SK-N-SH (cell line): ENCODE measurements around the gene ANHX. TPM values are rescaled to one million over a fixed set of nuclear protein-coding genes. Genes with fewer than 3 reads are reported as not detected.

Source experiments
- CTCF ChIA-PET: fragments of 300-600, 350-600 bp; formaldehyde crosslinking; extraction: SDS; loops from one replicate; lab custom pipeline; 2021; lab: Yijun Ruan, JAX
- POLR2A ChIA-PET: fragments of 350-600 bp; sonication (Branson Sonifier 250); formaldehyde crosslinking; extraction: SDS; loops from one replicate; lab custom pipeline; 2020; ENCODE audit warnings: antibody characterized with exemption, inconsistent platforms; lab: Yijun Ruan, JAX
- DNase-seq: peaks from one replicate; pipeline ENCODE4 v3.0.0; 2012
- H2AFZ ChIP-seq: fragments of 200-600 bp; sonication (generic); 2 replicates; pipeline ENCODE4 v1.8.1; 2016; ENCODE audit warnings: antibody characterized with exemption, mild to moderate bottlenecking, low read depth
- H3F3A ChIP-seq: fragments of 200-600 bp; sonication (generic); replicated peaks from 2 replicates; pipeline ENCODE3; 2016; ENCODE audit warnings: antibody characterized with exemption, mild to moderate bottlenecking; ENCODE audit not compliant: insufficient read depth
- H3K27ac ChIP-seq, 2 experiments: fragments of 200-500 bp in 1 of 2; fragments of 200-600 bp in 1 of 2; sonication (Bioruptor generic) in 1 of 2; sonication (generic), shearing (Covaris generic) in 1 of 2; 2 replicates each; pipeline versions ENCODE4 v1.5.1 to v1.6.1; 2014 to 2016; ENCODE audit warnings: low read depth in 2 of 2, inconsistent platforms in 1 of 2, low read length in 1 of 2, mild to moderate bottlenecking in 1 of 2, mixed read lengths in 1 of 2
- H3K27me3 ChIP-seq: fragments of 200-600 bp; sonication (generic), shearing (Covaris generic); 2 replicates; pipeline ENCODE4 v1.6.1; 2016; ENCODE audit warnings: mixed run types; ENCODE audit not compliant: insufficient read depth
- H3K36me3 ChIP-seq, 2 experiments: fragments of 200-500 bp in 1 of 2; fragments of 200-600 bp in 1 of 2; sonication (Bioruptor generic) in 1 of 2; sonication (generic) in 1 of 2; replicated peaks in 1 of 2; 2 replicates each; pipeline versions ENCODE3 to v1.5.1; 2014 to 2016; ENCODE audit warnings: low read length in 1 of 2, mild to moderate bottlenecking in 1 of 2; ENCODE audit not compliant: insufficient read depth in 2 of 2, control insufficient read depth in 1 of 2
- H3K4me1 ChIP-seq, 2 experiments: fragments of 200-500 bp in 1 of 2; fragments of 200-600 bp in 1 of 2; sonication (Bioruptor generic) in 1 of 2; sonication (generic), shearing (Covaris generic) in 1 of 2; 2 replicates each; pipeline versions ENCODE4 v1.5.1 to v1.6.1; 2014 to 2016; ENCODE audit warnings: low read depth in 1 of 2, low read length in 1 of 2, mixed run types in 1 of 2; ENCODE audit not compliant: insufficient read depth in 2 of 2, control insufficient read depth in 1 of 2
- H3K4me2 ChIP-seq: fragments of 200-600 bp; sonication (generic), shearing (Covaris generic); 2 replicates; pipeline ENCODE4 v1.6.1; 2017; ENCODE audit warnings: mixed run types
- H3K4me3 ChIP-seq, 2 experiments: fragments of 200-500 bp in 1 of 2; fragments of 200-600 bp in 1 of 2; sonication (Bioruptor generic) in 1 of 2; sonication (generic), shearing (Covaris generic) in 1 of 2; 2 replicates each; pipeline versions ENCODE4 v1.5.1 to v1.8.1; 2014 to 2016; ENCODE audit warnings: low read depth in 2 of 2, inconsistent platforms in 1 of 2, low read length in 1 of 2, mild to moderate bottlenecking in 1 of 2, mixed read lengths in 1 of 2, moderate library complexity in 1 of 2
- H3K79me2 ChIP-seq: fragments of 200-600 bp; sonication (generic); 2 replicates; pipeline ENCODE4 v1.8.1; 2017; ENCODE audit warnings: mild to moderate bottlenecking; ENCODE audit not compliant: insufficient read depth
- H3K9ac ChIP-seq: fragments of 200-600 bp; sonication (generic); 2 replicates; pipeline ENCODE4 v1.6.1; 2017; ENCODE audit warnings: mixed run types
- H3K9me2 ChIP-seq: fragments of 200-600 bp; sonication (generic); 2 replicates; pipeline ENCODE4 v1.6.1; 2017; ENCODE audit warnings: mixed run types
- H3K9me3 ChIP-seq: fragments of 200-600 bp; sonication (generic); 2 replicates; pipeline ENCODE4 v1.6.1; 2017; ENCODE audit warnings: mixed run types, mild to moderate bottlenecking, moderate library complexity
- H4K20me1 ChIP-seq: fragments of 200-600 bp; sonication (generic); 2 replicates; pipeline ENCODE4 v1.6.1; 2017; ENCODE audit warnings: mild to moderate bottlenecking, mixed run types; ENCODE audit not compliant: insufficient read depth
- ELF1 ChIP-seq: IDR thresholded peaks from 2 replicates; pipeline ENCODE4 v1.4.0; 2012
- EP300 ChIP-seq, 2 experiments: IDR thresholded peaks; 2 replicates each; pipeline versions ENCODE4 v1.4.0 to v1.6.1; 2012; ENCODE audit warnings: borderline replicate concordance in 1 of 2, low read depth in 1 of 2, low read length in 1 of 2
- FOXJ3 ChIP-seq: sonication (generic); formaldehyde crosslinking; IDR thresholded peaks from 2 replicates; pipeline ENCODE4 v1.5.1; 2020; ENCODE audit warnings: mild to moderate bottlenecking, missing genetic modification reagents
- FOXM1 ChIP-seq: IDR thresholded peaks from 2 replicates; pipeline ENCODE4 v1.4.0; 2012; ENCODE audit warnings: low read depth, mild to moderate bottlenecking
- GABPA ChIP-seq: IDR thresholded peaks from 2 replicates; pipeline ENCODE4 v1.4.0; 2012; ENCODE audit warnings: low read depth, mild to moderate bottlenecking
- NFIC ChIP-seq: IDR thresholded peaks from 2 replicates; pipeline ENCODE4 v1.4.0; 2012; ENCODE audit warnings: borderline replicate concordance
- NRF1 ChIP-seq: IDR thresholded peaks from 2 replicates; pipeline ENCODE4 v1.6.1; 2012; ENCODE audit warnings: low read depth, mild to moderate bottlenecking, low read length
- POLR2AphosphoS5 ChIP-seq: IDR thresholded peaks from 2 replicates; pipeline ENCODE4 v1.6.1; 2012; ENCODE audit warnings: low read depth, low read length
- RCOR1 ChIP-seq: fragments of 150-350 bp; IDR thresholded peaks from 2 replicates; pipeline ENCODE4 v1.6.1; 2017; ENCODE audit warnings: antibody characterized with exemption, low read length
- SIN3A ChIP-seq: IDR thresholded peaks from 2 replicates; pipeline ENCODE4 v1.6.1; 2012; ENCODE audit warnings: low read depth, mild to moderate bottlenecking, low read length, moderate library complexity, borderline replicate concordance
- TEAD4 ChIP-seq: IDR thresholded peaks from 2 replicates; pipeline ENCODE4 v1.4.0; 2012; ENCODE audit warnings: mild to moderate bottlenecking, borderline replicate concordance; ENCODE audit not compliant: insufficient read depth
- YY1 ChIP-seq: IDR thresholded peaks from 2 replicates; pipeline ENCODE4 v1.4.0; 2012; ENCODE audit warnings: low read depth, mild to moderate bottlenecking
- WGBS: methylation state at CpG from one replicate; pipeline ENCODE4 v1.1.6; 2017; ENCODE audit warnings: low lambda C conversion rate; 5-methylcytosine and 5-hydroxymethylcytosine counted together
- polyA plus RNA-seq, 3 experiments: library from polyadenylated mRNA; depleted of rRNA; stranded (reverse); fragments of >200 nt; gene quantifications; 2 replicates each; pipeline ENCODE4 v1.2.3, GENCODE V29; 2012
- TF ChIP-seq, protein P1 (sequence below): IDR thresholded peaks from 2 replicates; pipeline ENCODE4 v1.4.0; 2012; ENCODE audit warnings: low read depth, borderline replicate concordance
- TF ChIP-seq, protein P2 (sequence below): fragments of 150-350 bp; IDR thresholded peaks from 2 replicates; pipeline ENCODE4 v1.6.1; 2016; ENCODE audit warnings: mild to moderate bottlenecking, low read depth, low read length
- TF ChIP-seq, protein P3 (sequence below): IDR thresholded peaks from 2 replicates; pipeline ENCODE4; 2012
- TF ChIP-seq, protein P4 (sequence below): IDR thresholded peaks from 2 replicates; pipeline ENCODE4 v1.4.0; 2012; ENCODE audit warnings: low read depth
- TF ChIP-seq, protein P5 (sequence below): IDR thresholded peaks from 2 replicates; pipeline ENCODE4 v1.6.1; 2012; ENCODE audit warnings: mild to moderate bottlenecking, low read depth, low read length, moderate library complexity
- TF ChIP-seq, protein P6 (sequence below): fragments of 200-600 bp; sonication (generic); IDR thresholded peaks from 2 replicates; pipeline ENCODE4 v1.6.1; 2017; ENCODE audit warnings: antibody characterized with exemption, mild to moderate bottlenecking, moderate library complexity

The ANHX gene
- polyA plus RNA-seq, 1 of the 3 experiments (the other 2 are of a cell fraction), result not detected

DNA sequence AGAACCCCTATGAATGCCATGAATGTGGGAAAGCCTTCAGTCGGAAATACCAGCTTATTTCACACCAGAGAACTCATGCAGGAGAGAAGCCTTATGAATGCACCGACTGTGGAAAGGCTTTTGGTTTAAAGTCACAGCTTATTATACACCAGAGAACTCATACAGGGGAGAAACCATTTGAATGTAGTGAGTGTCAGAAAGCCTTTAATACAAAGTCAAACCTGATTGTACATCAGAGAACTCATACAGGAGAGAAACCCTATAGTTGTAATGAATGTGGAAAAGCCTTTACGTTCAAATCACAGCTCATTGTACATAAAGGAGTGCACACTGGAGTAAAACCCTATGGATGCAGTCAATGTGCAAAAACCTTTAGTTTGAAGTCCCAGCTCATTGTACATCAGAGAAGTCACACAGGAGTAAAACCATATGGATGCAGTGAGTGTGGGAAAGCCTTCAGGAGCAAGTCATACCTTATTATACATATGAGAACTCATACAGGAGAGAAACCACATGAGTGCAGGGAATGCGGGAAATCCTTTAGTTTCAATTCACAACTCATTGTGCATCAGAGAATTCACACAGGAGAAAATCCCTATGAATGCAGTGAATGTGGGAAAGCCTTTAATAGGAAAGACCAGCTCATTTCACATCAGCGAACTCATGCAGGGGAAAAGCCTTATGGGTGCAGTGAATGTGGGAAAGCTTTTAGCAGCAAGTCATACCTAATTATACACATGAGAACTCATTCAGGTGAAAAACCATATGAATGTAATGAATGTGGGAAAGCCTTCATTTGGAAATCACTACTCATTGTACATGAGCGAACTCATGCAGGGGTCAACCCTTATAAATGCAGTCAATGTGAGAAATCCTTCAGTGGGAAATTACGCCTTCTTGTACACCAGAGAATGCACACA lies 32.1 kb downstream of the ANHX start:
- Histone ChIP-seq H3K4me2 (no peak overlapping the region), H3K36me3 (peaks cover 32 to 46% of the 10 kb centered on the region in 2 experiments), H3K9me2 (no peaks in the 10 kb centered on the region), H2AFZ (no peak overlapping the region), H4K20me1 (no peaks in the 10 kb centered on the region), H3K79me2 (no peaks in the 10 kb centered on the region), H3F3A (peaks cover 29% of the 10 kb centered on the region), H3K9ac (no peak overlapping the region), H3K9me3 (peaks cover 76% of the 10 kb centered on the region), H3K27ac (no peak overlapping the region), H3K27me3 (no peaks in the 10 kb centered on the region), H3K4me1 (no peaks in the 10 kb centered on the region), H3K4me3 (peak overlapping the region in 1 of 2 experiments; percentile 21; a peak in 1 of 4 replicates)
- TF ChIP-seq NFIC (no peak), RCOR1 (no peak), YY1 (no peak), SIN3A (no peak), FOXM1 (no peak), NRF1 (no peak), ELF1 (no peak), FOXJ3 (CRISPR knock-in tag) (no peak), TEAD4 (no peak), EP300 (IDR thresholded peaks at IDR 0.05; ENCODE audit: borderline replicate concordance in 1 of 2, low read depth in 1 of 2, low read length in 1 of 2) (no peak), GABPA (no peak), POLR2AphosphoS5 (no peak)
- TF ChIP-seq, protein P1, sequence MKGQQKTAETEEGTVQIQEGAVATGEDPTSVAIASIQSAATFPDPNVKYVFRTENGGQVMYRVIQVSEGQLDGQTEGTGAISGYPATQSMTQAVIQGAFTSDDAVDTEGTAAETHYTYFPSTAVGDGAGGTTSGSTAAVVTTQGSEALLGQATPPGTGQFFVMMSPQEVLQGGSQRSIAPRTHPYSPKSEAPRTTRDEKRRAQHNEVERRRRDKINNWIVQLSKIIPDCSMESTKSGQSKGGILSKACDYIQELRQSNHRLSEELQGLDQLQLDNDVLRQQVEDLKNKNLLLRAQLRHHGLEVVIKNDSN, result no peak; the same call in 1 of the 2 replicates
- TF ChIP-seq, protein P2, sequence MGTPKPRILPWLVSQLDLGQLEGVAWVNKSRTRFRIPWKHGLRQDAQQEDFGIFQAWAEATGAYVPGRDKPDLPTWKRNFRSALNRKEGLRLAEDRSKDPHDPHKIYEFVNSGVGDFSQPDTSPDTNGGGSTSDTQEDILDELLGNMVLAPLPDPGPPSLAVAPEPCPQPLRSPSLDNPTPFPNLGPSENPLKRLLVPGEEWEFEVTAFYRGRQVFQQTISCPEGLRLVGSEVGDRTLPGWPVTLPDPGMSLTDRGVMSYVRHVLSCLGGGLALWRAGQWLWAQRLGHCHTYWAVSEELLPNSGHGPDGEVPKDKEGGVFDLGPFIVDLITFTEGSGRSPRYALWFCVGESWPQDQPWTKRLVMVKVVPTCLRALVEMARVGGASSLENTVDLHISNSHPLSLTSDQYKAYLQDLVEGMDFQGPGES, result no peak
- TF ChIP-seq, protein P3, sequence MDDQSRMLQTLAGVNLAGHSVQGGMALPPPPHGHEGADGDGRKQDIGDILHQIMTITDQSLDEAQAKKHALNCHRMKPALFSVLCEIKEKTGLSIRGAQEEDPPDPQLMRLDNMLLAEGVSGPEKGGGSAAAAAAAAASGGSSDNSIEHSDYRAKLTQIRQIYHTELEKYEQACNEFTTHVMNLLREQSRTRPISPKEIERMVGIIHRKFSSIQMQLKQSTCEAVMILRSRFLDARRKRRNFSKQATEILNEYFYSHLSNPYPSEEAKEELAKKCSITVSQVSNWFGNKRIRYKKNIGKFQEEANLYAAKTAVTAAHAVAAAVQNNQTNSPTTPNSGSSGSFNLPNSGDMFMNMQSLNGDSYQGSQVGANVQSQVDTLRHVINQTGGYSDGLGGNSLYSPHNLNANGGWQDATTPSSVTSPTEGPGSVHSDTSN, result no peak
- TF ChIP-seq, protein P4, sequence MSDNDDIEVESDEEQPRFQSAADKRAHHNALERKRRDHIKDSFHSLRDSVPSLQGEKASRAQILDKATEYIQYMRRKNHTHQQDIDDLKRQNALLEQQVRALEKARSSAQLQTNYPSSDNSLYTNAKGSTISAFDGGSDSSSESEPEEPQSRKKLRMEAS, result no peak
- TF ChIP-seq, protein P5, sequence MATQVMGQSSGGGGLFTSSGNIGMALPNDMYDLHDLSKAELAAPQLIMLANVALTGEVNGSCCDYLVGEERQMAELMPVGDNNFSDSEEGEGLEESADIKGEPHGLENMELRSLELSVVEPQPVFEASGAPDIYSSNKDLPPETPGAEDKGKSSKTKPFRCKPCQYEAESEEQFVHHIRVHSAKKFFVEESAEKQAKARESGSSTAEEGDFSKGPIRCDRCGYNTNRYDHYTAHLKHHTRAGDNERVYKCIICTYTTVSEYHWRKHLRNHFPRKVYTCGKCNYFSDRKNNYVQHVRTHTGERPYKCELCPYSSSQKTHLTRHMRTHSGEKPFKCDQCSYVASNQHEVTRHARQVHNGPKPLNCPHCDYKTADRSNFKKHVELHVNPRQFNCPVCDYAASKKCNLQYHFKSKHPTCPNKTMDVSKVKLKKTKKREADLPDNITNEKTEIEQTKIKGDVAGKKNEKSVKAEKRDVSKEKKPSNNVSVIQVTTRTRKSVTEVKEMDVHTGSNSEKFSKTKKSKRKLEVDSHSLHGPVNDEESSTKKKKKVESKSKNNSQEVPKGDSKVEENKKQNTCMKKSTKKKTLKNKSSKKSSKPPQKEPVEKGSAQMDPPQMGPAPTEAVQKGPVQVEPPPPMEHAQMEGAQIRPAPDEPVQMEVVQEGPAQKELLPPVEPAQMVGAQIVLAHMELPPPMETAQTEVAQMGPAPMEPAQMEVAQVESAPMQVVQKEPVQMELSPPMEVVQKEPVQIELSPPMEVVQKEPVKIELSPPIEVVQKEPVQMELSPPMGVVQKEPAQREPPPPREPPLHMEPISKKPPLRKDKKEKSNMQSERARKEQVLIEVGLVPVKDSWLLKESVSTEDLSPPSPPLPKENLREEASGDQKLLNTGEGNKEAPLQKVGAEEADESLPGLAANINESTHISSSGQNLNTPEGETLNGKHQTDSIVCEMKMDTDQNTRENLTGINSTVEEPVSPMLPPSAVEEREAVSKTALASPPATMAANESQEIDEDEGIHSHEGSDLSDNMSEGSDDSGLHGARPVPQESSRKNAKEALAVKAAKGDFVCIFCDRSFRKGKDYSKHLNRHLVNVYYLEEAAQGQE, result no peak
- TF ChIP-seq, protein P6, sequence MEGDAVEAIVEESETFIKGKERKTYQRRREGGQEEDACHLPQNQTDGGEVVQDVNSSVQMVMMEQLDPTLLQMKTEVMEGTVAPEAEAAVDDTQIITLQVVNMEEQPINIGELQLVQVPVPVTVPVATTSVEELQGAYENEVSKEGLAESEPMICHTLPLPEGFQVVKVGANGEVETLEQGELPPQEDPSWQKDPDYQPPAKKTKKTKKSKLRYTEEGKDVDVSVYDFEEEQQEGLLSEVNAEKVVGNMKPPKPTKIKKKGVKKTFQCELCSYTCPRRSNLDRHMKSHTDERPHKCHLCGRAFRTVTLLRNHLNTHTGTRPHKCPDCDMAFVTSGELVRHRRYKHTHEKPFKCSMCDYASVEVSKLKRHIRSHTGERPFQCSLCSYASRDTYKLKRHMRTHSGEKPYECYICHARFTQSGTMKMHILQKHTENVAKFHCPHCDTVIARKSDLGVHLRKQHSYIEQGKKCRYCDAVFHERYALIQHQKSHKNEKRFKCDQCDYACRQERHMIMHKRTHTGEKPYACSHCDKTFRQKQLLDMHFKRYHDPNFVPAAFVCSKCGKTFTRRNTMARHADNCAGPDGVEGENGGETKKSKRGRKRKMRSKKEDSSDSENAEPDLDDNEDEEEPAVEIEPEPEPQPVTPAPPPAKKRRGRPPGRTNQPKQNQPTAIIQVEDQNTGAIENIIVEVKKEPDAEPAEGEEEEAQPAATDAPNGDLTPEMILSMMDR, result no peak
- ChIA-PET POLR2A (no interaction called here), CTCF (interaction anchor here (1.0 to 1.3 kb wide), 3 partner anchors 10 to 435 kb away, joined by 3 to 5 read pairs (median 3); no protein-coding TSS in a partner anchor)
- WGBS, result 90% methylated on average over 7 of the region's 7 CpGs
- DNase-seq, result no peak
